H1 (cell line): ENCODE results near the gene CAMK1. TPM values are rescaled to one million over a fixed set of nuclear protein-coding genes. Genes with fewer than 3 reads are reported as not detected.

ENCODE experiments used
- CTCF ChIA-PET: fragments of 300-600 bp; sonication (Branson Sonifier 250); formaldehyde crosslinking; loops from one replicate; lab custom pipeline; 2021; ENCODE audit not compliant: partially characterized antibody; lab: Charles Lee
- POLR2A ChIA-PET: fragments of 300-600 bp; sonication (Branson Sonifier 250); formaldehyde crosslinking; loops from one replicate; lab custom pipeline; 2021; ENCODE audit warnings: inconsistent platforms; ENCODE audit not compliant: partially characterized antibody; lab: Charles Lee
- DNase-seq, 2 experiments: peaks; one replicate each; pipeline versions ENCODE4 v3.0.0 to v3.0.0-alpha.2; 2010 to 2022; ENCODE audit warnings: low spot score in 2 of 2, low read depth in 1 of 2, mixed read lengths in 1 of 2
- FAIRE-seq: peaks from 2 replicates; lab custom pipeline; 2011; peaks lifted over from hg19 to GRCh38; lab: Jason Lieb, UNC
- H2AFZ ChIP-seq: 2 replicates; pipeline ENCODE4 v1.8.1; 2012; ENCODE audit warnings: low read length, inconsistent platforms
- H2AK5ac ChIP-seq: 2 replicates; pipeline ENCODE4 v1.6.1; 2013; ENCODE audit warnings: low read depth, low read length
- H2BK120ac ChIP-seq: replicated peaks from 2 replicates; pipeline ENCODE3; 2013; ENCODE audit warnings: low read depth, low read length, inconsistent platforms
- H2BK12ac ChIP-seq: 2 replicates; pipeline ENCODE4 v1.6.1; 2013; ENCODE audit warnings: low read depth, low read length
- H2BK15ac ChIP-seq: 2 replicates; pipeline ENCODE4 v1.6.1; 2013; ENCODE audit warnings: low read length
- H2BK20ac ChIP-seq: 2 replicates; pipeline ENCODE4 v1.6.1; 2013; ENCODE audit warnings: low read length
- H2BK5ac ChIP-seq: 2 replicates; pipeline ENCODE4 v1.6.1; 2013; ENCODE audit warnings: low read depth, low read length
- H3K14ac ChIP-seq: 2 replicates; pipeline ENCODE4 v1.6.1; 2013; ENCODE audit warnings: inconsistent platforms; ENCODE audit not compliant: insufficient read length
- H3K18ac ChIP-seq: 2 replicates; pipeline ENCODE4 v1.6.1; 2013; ENCODE audit warnings: low read length; ENCODE audit errors: extremely low read depth
- H3K23ac ChIP-seq: 2 replicates; pipeline ENCODE4 v1.6.1; 2013; ENCODE audit warnings: inconsistent platforms; ENCODE audit not compliant: insufficient read length
- H3K23me2 ChIP-seq: 2 replicates; pipeline ENCODE4 v1.6.1; 2013; ENCODE audit warnings: low read depth, low read length
- H3K27ac ChIP-seq: 2 replicates; pipeline ENCODE4 v1.6.1; 2011; ENCODE audit warnings: low read depth, low read length, inconsistent platforms
- H3K27me3 ChIP-seq, 4 experiments: replicated peaks in 1 of 4; 1 replicate in 1 of 4; 2 replicates in 3 of 4; pipeline versions ENCODE4 v1.6.1 to v1.8.1; 2011 to 2013; ENCODE audit warnings: low read length in 3 of 4, mild to moderate bottlenecking in 3 of 4, inconsistent platforms in 2 of 4, mixed read lengths in 2 of 4, moderate library complexity in 1 of 4; ENCODE audit not compliant: control insufficient read depth in 3 of 4, insufficient read depth in 3 of 4; ENCODE audit errors: extremely low read depth in 1 of 4
- H3K36me3 ChIP-seq, 4 experiments: 2 replicates each; pipeline versions ENCODE4 v1.6.1 to v1.8.1; 2011 to 2013; ENCODE audit warnings: mild to moderate bottlenecking in 4 of 4, low read length in 3 of 4, moderate library complexity in 2 of 4, control low read depth in 1 of 4, inconsistent platforms in 1 of 4; ENCODE audit not compliant: insufficient read depth in 4 of 4, control insufficient read depth in 2 of 4
- H3K4ac ChIP-seq: replicated peaks from 2 replicates; pipeline ENCODE3; 2013; ENCODE audit warnings: low read length, low read depth, mixed read lengths, inconsistent platforms; ENCODE audit not compliant: insufficient read length
- H3K4me1 ChIP-seq, 4 experiments: replicated peaks in 1 of 4; 1 replicate in 1 of 4; 2 replicates in 3 of 4; pipeline versions ENCODE4 v1.6.1 to v1.8.1; 2011 to 2013; ENCODE audit warnings: low read length in 3 of 4, inconsistent platforms in 2 of 4, mixed read lengths in 1 of 4; ENCODE audit not compliant: insufficient read depth in 4 of 4, control insufficient read depth in 3 of 4
- H3K4me2 ChIP-seq, 2 experiments: 2 replicates each; pipeline versions ENCODE4 v1.6.1 to v1.8.1; 2011 to 2013; ENCODE audit warnings: low read depth in 2 of 2, low read length in 2 of 2, control low read depth in 1 of 2, inconsistent platforms in 1 of 2, mild to moderate bottlenecking in 1 of 2; ENCODE audit not compliant: insufficient read depth in 1 of 2
- H3K4me3 ChIP-seq, 4 experiments: fragments of 200-600, 300-600 bp in 1 of 4; sonication (generic), shearing (Covaris generic), sonication (Bioruptor Twin) in 1 of 4; 2 replicates each; pipeline versions ENCODE4 v1.5.1 to v1.8.1; 2011 to 2016; ENCODE audit warnings: low read length in 4 of 4, low read depth in 3 of 4, control low read depth in 2 of 4, inconsistent platforms in 2 of 4, mild to moderate bottlenecking in 2 of 4, mixed read lengths in 1 of 4, moderate library complexity in 1 of 4; ENCODE audit not compliant: insufficient read depth in 2 of 4; ENCODE audit errors: extremely low read depth in 1 of 4
- H3K56ac ChIP-seq: replicated peaks from 2 replicates; pipeline ENCODE3; 2013; ENCODE audit warnings: low read depth, mild to moderate bottlenecking, mixed read lengths, low read length, inconsistent platforms; ENCODE audit not compliant: insufficient read length
- H3K79me1 ChIP-seq: 2 replicates; pipeline ENCODE4 v1.6.1; 2013; ENCODE audit warnings: low read depth, low read length, control low read depth
- H3K79me2 ChIP-seq, 2 experiments: 2 replicates each; pipeline versions ENCODE4 v1.6.1 to v1.8.1; 2012 to 2013; ENCODE audit warnings: low read length in 2 of 2, mild to moderate bottlenecking in 2 of 2, inconsistent platforms in 1 of 2; ENCODE audit not compliant: insufficient read depth in 2 of 2, control insufficient read depth in 1 of 2
- H3K9ac ChIP-seq, 4 experiments: replicated peaks in 1 of 4; 1 replicate in 1 of 4; 2 replicates in 3 of 4; pipeline versions ENCODE4 v1.6.1 to v1.8.1; 2011 to 2013; ENCODE audit warnings: low read depth in 3 of 4, low read length in 3 of 4, control low read depth in 2 of 4, mild to moderate bottlenecking in 2 of 4, moderate library complexity in 2 of 4, inconsistent platforms in 1 of 4; ENCODE audit errors: extremely low read depth in 1 of 4
- H3K9me3 ChIP-seq, 2 experiments: 2 replicates each; pipeline versions ENCODE4 v1.6.1 to v1.8.1; 2012 to 2013; ENCODE audit warnings: mild to moderate bottlenecking in 2 of 2, moderate library complexity in 2 of 2, control low read depth in 1 of 2, inconsistent platforms in 1 of 2, low read depth in 1 of 2, low read length in 1 of 2, mixed read lengths in 1 of 2; ENCODE audit not compliant: insufficient read depth in 2 of 2
- H4K20me1 ChIP-seq, 2 experiments: replicated peaks in 1 of 2; 2 replicates each; pipeline versions ENCODE3 to v1.8.1; 2011 to 2013; ENCODE audit warnings: inconsistent platforms in 2 of 2, low read length in 2 of 2, mild to moderate bottlenecking in 1 of 2; ENCODE audit not compliant: insufficient read depth in 2 of 2, control insufficient read depth in 1 of 2
- H4K5ac ChIP-seq: 2 replicates; pipeline ENCODE4 v1.6.1; 2013; ENCODE audit warnings: low read length, low read depth, mixed read lengths, inconsistent platforms; ENCODE audit not compliant: insufficient read length
- H4K8ac ChIP-seq: 2 replicates; pipeline ENCODE4 v1.8.0; 2013; ENCODE audit warnings: mild to moderate bottlenecking, moderate library complexity, low read length, inconsistent platforms; ENCODE audit not compliant: insufficient read depth; ENCODE audit errors: extremely low read depth
- H4K91ac ChIP-seq: replicated peaks from 2 replicates; pipeline ENCODE3; 2013; ENCODE audit warnings: low read length, mixed read lengths, inconsistent platforms; ENCODE audit not compliant: insufficient read length
- POU5F1 ChIP-seq: IDR thresholded peaks from 2 replicates; pipeline ENCODE4 v1.6.1; 2011; ENCODE audit warnings: low read depth, mild to moderate bottlenecking, low read length, moderate library complexity
- TAF1 ChIP-seq: IDR thresholded peaks from 2 replicates; pipeline ENCODE4 v1.6.1; 2011; ENCODE audit warnings: mild to moderate bottlenecking, low read depth, low read length
- TCF12 ChIP-seq: IDR thresholded peaks from 2 replicates; pipeline ENCODE4 v1.6.1; 2011; ENCODE audit warnings: low read depth, mild to moderate bottlenecking, low read length
- WGBS, 2 experiments: shearing (Covaris generic) in 1 of 2; methylation state at CpG; one replicate each; pipeline versions ENCODE4 v1.1.6 to v1.1.7; 2013 to 2015; ENCODE audit warnings: low lambda C conversion rate in 2 of 2, mixed read lengths in 2 of 2, inconsistent platforms in 1 of 2, low coverage in 1 of 2, missing lambda C conversion rate in 1 of 2; ENCODE audit not compliant: insufficient replicate concordance in 2 of 2, insufficient coverage in 1 of 2, insufficient read length in 1 of 2; ENCODE audit errors: extremely low coverage in 1 of 2, missing lambda C conversion rate in 1 of 2; 5-methylcytosine and 5-hydroxymethylcytosine counted together
- polyA plus RNA-seq, 7 experiments: library from polyadenylated mRNA; depleted of rRNA in 3 of 7; stranded (reverse) in 5 of 7; unstranded in 2 of 7; fragments of >200 nt in 5 of 7; fragments of 200-250 nt in 2 of 7; gene quantifications; 1 replicate in 5 of 7; 2 replicates in 1 of 7; 4 replicates in 1 of 7; pipeline versions ENCODE4 v1.2.1 to v1.2.3, GENCODE V29; 2011 to 2013; ENCODE audit warnings: missing spikeins in 2 of 7, mixed read lengths in 2 of 7
- total RNA-seq: library from RNA; stranded (reverse); fragmentation: NEBNext Ultra II Directional; extraction: Animal tissue kit (Norgen Biotek cat#: 25700); gene quantifications from 2 replicates; pipeline ENCODE4 v1.2.1, GENCODE V29; 2021
- TF ChIP-seq, protein P1 (sequence below): IDR thresholded peaks from 2 replicates; pipeline ENCODE4 v1.6.1; 2011; ENCODE audit warnings: low read length, improper control_type of control experiment

CAMK1 gene
- total and polyA plus RNA-seq, 2 of the 8 experiments (the other 6 are each of a cell fraction or from before 2014, with no cell fraction given): 4.9 to 5.1 TPM

GRCh38 chr3:9760779-9761505 lies 8.8 kb downstream of the CAMK1 start:
- no peak for FAIRE-seq
- TF ChIP-seq POU5F1 (no peak), TAF1 (no peak), TCF12 (no peak)
- TF ChIP-seq, protein P1, sequence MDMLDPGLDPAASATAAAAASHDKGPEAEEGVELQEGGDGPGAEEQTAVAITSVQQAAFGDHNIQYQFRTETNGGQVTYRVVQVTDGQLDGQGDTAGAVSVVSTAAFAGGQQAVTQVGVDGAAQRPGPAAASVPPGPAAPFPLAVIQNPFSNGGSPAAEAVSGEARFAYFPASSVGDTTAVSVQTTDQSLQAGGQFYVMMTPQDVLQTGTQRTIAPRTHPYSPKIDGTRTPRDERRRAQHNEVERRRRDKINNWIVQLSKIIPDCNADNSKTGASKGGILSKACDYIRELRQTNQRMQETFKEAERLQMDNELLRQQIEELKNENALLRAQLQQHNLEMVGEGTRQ: no peak
- no peaks in the 10 kb centered on the region; a peak in 1 of 7 replicates for H3K27me3 ChIP-seq
- H3K9ac ChIP-seq: no peak overlapping the region
- no peak overlapping the region for H3K23ac ChIP-seq
- H3K4ac ChIP-seq: no peak overlapping the region
- no peak overlapping the region; the same call in 1 of the 2 replicates for H4K8ac ChIP-seq
- H3K27ac ChIP-seq: no peak overlapping the region
- no peak overlapping the region for H3K4me2 ChIP-seq
- no peak overlapping the region for H2BK120ac ChIP-seq
- H3K4me3 ChIP-seq: no peak overlapping the region
- peaks cover 3 to 25% (median 11%) of the 10 kb centered on the region in 4 experiments; a peak in 7 of 8 replicates for H3K36me3 ChIP-seq
- DNase-seq: no peak
- no peak overlapping the region for H2BK15ac ChIP-seq
- H3K56ac ChIP-seq: no peak overlapping the region
- H3K4me1 ChIP-seq: peaks cover 0 to 5% (median 0%) of the 10 kb centered on the region in 4 experiments; a peak in 1 of 7 replicates
- H2BK12ac ChIP-seq: no peak overlapping the region
- no peak overlapping the region for H2BK20ac ChIP-seq
- H2AFZ ChIP-seq: no peak overlapping the region
- peaks cover 0 to 14% of the 10 kb centered on the region in 2 experiments for H4K20me1 ChIP-seq
- no peaks in the 10 kb centered on the region for H3K23me2 ChIP-seq
- H3K79me1 ChIP-seq: no peaks in the 10 kb centered on the region
- H3K79me2 ChIP-seq: no peaks in the 10 kb centered on the region
- H3K14ac ChIP-seq: no peak overlapping the region
- no peak overlapping the region for H3K18ac ChIP-seq
- H2BK5ac ChIP-seq: no peak overlapping the region; the same call in 1 of the 2 replicates
- ChIA-PET POLR2A (interaction anchor here (0.6 to 1.4 kb wide), 6 partner anchors 8 to 369 kb away, joined by 3 to 6 read pairs (median 3); no protein-coding TSS in a partner anchor), CTCF (no interaction called here)
- H4K5ac ChIP-seq: no peak overlapping the region
- WGBS, 2 experiments: 87% methylated on average over 10 of the region's 10 CpGs; no CpG with 5 or more reads in 1 of the 2 experiments
- H3K9me3 ChIP-seq: no peaks in the 10 kb centered on the region
- H4K91ac ChIP-seq: no peak overlapping the region
- no peak overlapping the region for H2AK5ac ChIP-seq
